Hematopoietic multipotent progenitor cell treated with erythropoietin and hydrocortisone succinate and interleukin-3 and kit ligand, for 8 days (in vitro differentiated cells): ENCODE measurements around the gene FBXO24.
A peak's percentile ranks its signal among the peaks of the same experiment; 100 is the strongest.
"Not testable (repeated sequence)": the region's sequence is repeated elsewhere in the genome, so short reads cannot be mapped to it uniquely, and the experiment has no call there.

Experiments used
- DNase-seq: peaks from one replicate; pipeline ENCODE4 v3.0.0-alpha.2; 2015

Gene FBXO24, protein sequence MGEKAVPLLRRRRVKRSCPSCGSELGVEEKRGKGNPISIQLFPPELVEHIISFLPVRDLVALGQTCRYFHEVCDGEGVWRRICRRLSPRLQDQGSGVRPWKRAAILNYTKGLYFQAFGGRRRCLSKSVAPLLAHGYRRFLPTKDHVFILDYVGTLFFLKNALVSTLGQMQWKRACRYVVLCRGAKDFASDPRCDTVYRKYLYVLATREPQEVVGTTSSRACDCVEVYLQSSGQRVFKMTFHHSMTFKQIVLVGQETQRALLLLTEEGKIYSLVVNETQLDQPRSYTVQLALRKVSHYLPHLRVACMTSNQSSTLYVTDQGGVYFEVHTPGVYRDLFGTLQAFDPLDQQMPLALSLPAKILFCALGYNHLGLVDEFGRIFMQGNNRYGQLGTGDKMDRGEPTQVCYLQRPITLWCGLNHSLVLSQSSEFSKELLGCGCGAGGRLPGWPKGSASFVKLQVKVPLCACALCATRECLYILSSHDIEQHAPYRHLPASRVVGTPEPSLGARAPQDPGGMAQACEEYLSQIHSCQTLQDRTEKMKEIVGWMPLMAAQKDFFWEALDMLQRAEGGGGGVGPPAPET

GRCh38 chr7:100586266-100587025 is at the start of gene FBXO24:
FBXO24 (plus strand) TSS chr7:100586328; CDS start chr7:100586626, 298 bp downstream.
- peak; percentile 100 for DNase-seq

DNA sequence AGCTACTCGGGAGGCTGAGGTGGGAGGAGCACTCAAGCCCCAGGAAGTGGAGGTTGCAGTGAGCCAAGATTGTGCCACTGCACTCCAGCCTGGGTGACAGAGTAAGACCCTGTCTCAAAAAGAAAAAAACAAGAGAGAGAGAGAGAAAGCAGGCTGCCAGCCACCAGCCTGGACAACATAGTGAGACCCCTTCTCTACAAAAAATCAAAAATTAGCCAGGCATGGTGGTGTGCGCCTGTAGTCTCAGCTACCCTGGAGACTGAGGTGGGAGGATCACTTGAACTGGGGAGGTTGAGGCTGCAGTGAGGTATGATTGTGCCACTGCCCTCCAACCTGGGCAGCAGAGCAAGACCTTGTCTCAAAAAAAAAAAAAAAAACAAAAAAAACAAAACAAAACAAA is 49.4 kb upstream of the FBXO24 start:
- not testable (repeated sequence) for DNase-seq

DNA sequence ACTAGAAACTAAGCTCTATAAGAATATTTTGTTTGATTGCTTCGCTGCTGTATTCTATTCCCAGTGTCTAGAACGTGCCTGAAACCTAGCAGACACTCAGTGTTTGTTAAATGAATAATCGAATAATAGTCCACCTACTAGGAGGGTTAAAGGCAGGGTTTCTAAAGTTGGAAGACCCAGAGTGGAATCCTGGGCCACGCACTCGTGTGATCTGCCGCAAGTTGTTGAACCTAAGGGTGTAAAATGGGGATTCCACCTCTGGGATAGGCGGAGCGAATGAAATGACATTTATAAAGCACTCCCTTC is 47.8 kb upstream of the FBXO24 start:
- DNase-seq = no peak

- peak; percentile 100 for DNase-seq
Measured at GRCh38 chr7:100538654-100539435, 47.3 kb upstream of the FBXO24 start, which contains the start of gene AGFG2. AGFG2 (plus strand) TSS chr7:100539203; CDS start chr7:100539347, 144 bp downstream.

DNA sequence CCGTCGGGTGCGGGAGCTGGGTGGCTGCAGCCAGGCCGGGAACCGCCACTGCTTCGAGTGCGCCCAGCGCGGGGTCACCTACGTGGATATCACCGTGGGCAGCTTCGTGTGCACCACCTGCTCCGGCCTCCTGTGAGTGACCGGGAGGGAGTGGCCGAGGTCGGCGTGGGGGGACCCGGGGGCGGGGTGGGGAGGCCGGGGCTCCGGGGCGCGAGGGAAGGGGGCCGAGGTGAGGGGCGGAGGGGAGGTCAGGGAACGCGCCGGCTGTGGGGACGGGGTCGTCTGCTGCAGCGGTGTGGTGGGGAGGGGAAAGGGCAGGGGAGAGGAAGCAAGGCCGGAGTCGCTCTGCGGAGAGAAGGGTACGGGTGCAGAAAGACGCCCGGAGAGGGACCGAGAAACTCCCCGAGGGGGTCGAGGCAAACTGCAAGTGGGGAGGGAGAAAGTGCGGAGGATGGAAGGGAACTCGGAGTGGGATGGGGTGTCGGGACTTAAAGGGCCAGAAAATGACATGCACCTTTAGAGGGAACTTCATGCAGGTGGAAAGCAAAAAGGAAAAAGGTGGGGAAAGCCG is 46.6 kb upstream of the FBXO24 start:
- no peak for DNase-seq

GRCh38 chr7:100540073-100540723 is 45.9 kb upstream of the FBXO24 start:
- DNase-seq = no peak

- DNase-seq = not testable (repeated sequence)
Measured at GRCh38 chr7:100541309-100541708, 44.8 kb upstream of the FBXO24 start.

GRCh38 chr7:100543586-100543985 is 42.5 kb upstream of the FBXO24 start:
- DNase-seq = no peak

GRCh38 chr7:100544386-100544785 is 41.7 kb upstream of the FBXO24 start:
- DNase-seq = no peak

DNA sequence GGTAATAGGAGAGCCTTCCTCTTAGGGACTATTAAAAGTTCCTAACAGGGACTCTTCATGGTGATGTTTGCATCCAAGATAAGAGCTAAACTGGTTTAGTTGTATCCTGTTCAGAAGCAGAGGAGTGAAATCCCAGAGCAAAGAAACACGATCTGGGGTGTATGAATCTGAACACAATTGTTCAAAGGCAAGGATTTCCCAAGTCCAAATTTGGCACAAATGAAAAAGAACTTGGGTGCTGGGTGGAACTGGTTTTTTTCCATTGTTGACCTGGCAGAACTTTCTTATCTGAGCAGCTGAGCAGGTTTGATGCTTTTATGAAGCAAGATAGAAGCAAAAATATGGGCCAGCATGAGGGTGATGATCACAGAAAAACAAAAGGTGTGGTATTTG is 41.2 kb upstream of the FBXO24 start:
- no peak for DNase-seq

DNA sequence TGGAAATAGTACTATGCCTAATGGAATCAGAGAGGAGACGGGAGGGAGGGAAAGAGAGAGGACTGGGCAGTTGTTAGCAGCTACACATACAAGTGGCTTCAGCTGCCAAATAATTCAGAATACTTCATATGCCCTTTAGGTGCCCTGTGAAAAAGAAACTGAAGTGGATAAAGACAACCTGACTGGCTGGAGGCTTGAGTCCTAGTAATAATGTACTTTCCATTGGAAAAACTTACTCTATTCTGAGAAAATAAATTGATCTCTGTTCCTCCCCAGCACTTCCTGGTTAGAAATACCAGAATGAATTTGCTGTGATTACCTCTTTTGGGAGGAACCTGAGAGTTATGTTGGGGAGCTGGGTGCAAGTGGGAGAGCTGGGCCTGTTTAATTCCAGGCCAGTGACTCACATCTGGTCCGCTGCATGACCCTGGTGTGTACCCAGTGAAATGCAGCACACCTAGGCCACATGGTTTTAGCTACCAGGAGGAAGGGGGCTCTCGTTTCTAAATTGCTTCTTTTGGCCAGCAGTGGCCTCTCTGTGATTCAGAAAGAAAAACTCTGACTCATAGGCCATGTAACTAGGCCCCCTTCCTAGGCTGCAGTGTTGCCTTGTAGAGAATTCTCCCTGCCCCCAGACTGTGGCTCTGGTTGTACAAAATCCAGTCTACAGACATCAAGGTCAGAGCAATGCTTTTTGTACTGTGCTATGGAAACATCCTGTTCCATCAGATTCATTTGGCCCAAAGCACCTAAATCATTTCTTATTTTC is 40.6 kb upstream of the FBXO24 start:
- no peak for DNase-seq

GRCh38 chr7:100546129-100546925 is 39.8 kb upstream of the FBXO24 start:
- DNase-seq = no peak

DNA sequence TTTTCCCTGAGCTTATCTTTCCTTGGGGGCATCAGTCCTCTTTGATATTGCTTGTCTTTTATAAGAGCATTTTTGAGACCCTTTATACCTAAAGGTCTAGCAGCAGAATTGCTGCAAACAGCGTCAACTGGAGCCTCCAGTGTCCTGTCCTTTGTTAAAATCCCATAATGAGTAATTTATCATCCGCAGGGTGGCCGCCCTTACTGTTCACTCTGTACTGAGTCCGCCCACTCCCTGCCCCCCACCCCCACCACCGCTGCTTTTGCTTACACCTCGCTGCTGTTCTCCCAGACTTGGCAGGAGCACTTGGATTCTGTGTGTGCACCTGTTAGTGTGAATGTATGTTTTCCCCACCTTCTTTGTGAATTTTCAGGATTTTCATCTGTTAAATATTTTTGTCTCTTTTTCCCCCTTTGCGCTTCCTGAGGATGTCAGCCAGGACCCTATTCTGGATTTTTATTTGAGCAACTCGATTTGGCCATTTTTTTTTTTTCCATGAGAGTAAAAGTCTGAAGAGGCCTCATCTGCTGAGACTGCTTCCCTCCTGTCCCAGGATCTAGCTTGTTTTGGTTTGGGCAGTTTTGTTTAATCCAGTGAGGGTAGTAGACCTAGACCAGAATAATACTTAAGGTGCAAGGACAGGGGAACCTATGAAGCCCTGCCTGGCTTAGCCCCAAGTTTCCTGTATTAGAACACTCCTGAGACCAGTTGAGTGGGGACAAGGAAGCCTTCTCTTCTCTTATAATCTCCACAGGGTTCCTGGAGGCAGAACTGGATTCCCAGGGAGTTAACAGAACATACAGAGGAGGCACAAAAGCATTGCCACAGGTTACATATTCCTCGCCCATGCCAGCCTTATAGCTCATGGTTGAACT is 39.0 kb upstream of the FBXO24 start:
- no peak for DNase-seq

GRCh38 chr7:100547872-100548271 is 38.3 kb upstream of the FBXO24 start:
- peak; percentile 44 for DNase-seq

- DNase-seq = not testable (repeated sequence)
Measured at GRCh38 chr7:100548446-100548845, 37.7 kb upstream of the FBXO24 start.

DNA sequence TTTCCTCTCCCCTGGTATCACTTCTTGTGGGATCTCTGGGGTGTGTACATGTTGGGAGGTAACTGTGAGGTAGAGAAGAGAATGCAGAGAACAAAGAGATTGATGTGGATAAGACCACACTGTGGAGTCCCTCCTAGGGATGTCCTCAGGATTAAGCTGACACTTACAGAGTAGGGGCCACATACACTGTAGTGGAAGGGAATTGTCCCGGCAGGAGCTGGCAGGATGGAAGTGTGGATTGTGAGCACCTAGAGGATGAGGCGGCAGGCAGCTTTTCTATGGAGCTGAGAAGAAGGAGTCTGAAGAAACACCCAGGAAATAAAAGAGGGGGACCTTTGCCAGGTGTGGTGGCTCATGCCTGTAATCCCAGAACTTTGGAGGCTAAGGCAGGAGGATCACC is 33.6 kb upstream of the FBXO24 start:
- DNase-seq = no peak

DNA sequence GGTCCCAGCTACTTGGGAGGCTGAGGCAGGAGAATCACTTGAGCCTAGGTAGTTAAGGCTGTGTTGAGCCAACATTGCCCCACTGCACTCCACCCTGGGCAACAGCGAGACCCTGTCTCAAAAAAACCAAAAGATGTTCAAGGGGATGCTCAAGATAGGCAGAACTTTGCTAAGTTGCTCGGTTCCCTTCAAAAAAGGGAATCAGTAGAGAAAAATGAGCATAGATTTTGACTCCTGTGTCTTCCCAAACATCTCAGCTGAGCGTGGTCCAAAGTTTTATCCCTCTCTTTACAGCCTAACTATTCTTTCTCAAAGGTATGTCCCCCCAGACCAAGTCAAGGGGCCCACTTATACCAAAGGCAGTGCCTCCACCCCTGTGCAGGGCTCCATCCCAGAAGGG is 33.1 kb upstream of the FBXO24 start:
- no peak for DNase-seq

DNA sequence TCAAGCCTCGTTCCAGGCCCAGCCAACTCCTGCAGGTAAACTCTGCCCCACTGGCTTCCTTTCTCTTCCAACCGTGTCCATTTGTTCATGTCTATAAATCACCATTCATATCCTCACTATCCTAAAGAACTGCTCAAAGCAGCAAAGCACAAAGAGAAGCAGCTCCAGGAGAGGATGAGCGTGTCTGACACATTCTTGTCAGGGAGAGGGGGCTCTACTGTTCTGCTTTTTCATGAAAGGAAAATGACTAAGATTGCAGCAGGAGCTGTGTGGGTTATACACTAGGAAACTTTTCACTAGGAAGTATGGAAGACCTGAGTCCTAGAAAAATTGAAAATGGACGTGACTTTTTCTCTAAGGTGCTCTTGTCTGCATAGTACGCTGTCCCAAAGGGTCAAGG is 30.4 kb upstream of the FBXO24 start:
- DNase-seq = no peak

- peak; percentile 95 for DNase-seq
Measured at GRCh38 chr7:100556541-100556940, 29.6 kb upstream of the FBXO24 start.
